NCI-H345 (cell line): ENCODE data around the gene ISOC1.
A peak's percentile ranks its signal among the peaks of the same experiment; 100 is the strongest.

Experiments used
- DNase-seq: peaks from one replicate; lab custom pipeline; 2025; lab: John Stamatoyannopoulos, UW

The ISOC1 gene

DNA sequence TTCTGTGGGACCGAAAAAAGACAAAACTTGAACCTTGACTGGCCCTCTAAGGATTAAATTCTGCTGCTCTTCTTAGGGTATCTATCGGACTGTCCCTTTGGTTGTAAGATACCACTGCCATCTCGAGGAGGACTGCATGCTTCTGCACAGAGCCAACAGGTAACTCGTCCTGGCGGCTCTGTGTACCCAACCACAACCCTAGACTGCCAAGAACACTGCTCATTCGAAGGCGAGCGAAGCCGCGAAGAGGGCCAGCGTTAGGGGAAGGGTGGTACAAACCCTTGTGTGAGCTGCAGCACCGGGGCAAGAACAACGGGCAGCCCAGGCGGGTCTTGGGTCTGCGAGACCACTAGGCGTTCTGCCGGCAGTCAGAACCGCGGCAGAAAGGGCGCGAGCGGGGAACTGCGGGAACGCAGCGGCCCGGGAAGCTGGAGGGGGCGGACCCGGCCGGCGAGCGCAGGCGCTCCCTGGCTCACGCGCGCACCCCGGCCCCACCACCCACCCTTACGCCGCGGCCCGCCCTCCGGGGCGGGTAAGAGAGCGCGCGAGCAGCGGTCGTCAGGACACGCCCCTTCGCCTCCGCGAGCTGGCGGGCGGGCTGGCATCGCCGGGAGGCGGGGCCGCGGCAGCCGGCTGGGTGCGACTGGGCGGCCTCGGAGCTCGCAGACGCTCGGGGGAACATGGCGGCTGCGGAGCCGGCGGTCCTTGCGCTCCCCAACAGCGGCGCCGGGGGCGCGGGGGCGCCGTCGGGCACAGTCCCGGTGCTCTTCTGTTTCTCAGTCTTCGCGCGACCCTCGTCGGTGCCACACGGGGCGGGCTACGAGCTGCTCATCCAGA is at the start of gene ISOC1:
TSS of gene ISOC1 (plus strand) at position 663 of the 837 bp plus-strand sequence. CDS start at position 681, 18 bp downstream.
- peak; percentile 91 for DNase-seq

DNA sequence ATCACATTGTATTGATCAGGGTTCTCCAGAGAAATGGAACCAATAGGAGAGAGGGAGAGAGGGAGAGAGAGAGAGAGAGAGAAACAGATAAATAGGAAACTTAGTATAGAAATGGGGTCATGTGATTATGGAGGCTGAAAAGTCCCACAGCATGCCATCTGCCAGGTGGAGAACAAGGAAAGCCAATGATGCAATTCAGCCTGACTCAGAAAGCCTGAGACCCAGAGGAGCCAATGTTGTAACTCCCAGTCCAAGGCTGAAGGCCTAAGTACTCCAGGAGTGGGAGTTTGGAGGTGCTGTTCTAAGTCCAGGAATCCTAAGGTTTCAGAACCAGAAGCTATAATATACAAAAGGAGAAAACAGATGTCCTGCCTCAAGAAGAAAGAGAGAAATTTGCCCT is 48.4 kb upstream of the ISOC1 start:
- DNase-seq, result no peak

DNA sequence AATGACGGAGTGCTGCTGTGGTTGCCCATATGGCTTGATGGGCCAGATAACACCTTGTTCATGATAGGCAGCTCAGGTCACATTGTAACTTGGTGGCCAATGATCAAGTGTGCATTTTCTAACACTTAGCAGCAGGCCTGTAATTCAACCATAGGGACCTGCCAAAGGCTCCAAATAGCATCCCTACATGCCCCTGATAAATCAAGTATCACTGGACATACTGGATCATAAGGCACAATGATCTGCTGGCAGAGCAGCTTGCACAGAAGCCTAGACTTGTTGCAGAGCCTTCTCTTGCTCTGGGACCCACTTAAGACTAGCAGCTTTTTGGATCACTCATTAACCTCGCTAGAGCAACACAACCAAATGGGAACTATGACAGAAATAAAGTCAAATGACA is 46.0 kb upstream of the ISOC1 start:
- no peak for DNase-seq

DNA sequence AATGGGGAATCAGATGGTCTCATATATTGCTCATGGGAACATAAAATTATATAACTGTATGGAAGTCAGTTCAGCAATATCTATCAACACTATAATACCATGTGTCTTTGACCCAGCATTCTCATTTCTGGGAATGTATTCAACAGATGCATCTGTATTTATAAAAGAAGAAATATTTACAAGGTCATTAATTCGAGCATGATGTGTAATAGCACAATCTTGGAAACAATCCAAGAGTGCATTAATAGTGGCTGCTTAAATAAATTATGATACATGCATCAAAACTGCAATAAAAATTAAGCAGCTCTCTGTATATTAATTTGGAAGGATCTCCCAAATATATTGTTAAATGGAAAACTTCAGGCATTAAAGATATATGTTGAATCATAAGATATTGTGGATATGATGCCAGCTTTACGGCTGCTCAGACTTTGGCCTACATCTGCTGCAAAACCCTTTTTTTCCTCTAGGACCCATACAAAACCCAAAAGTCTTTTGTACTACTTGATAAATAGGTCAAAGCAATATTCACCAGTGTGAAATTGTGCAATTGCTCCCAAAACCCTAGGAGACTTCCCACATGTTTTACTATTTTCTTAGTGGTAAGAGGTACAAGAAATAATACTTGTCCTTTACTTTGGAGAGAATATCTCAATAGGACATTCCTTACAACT is 45.3 kb upstream of the ISOC1 start:
- no peak for DNase-seq

DNA sequence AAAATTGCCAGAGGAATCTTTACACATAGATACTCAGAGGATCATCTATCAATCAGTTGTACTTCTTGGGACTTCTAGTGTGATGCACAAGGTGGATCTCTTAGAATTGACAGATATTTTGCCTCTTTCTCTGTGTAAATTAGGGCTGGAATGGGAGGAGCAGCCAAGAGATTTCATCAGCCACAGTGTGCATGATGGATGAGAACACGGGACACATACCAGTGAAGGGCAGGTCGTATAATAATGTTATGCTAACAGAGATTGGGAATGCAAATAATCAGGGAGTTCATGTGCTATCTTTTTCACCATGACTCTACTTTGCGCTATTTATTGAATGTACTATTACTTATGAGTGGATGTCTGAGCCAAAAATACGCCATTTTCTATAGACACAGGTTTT is 43.3 kb upstream of the ISOC1 start:
- no peak for DNase-seq

DNA sequence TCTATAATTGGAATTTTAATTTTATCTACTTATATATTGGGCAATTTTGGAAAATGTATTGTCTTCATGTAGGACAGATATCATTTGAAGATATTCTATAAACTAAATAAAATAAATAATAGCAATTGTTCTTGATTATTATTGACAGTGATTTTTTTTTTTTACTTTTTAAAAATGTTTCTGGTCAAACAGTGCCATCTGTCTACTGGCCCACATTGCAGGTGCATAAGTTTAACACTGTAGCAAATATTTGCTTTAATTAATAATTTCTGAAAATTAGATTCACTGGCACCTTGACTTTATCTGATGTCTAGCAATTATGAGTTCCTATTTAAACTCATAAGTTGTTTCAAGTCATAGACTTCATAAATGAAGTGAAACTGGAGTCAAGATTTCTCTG is 41.1 kb upstream of the ISOC1 start:
- DNase-seq, result no peak

DNA sequence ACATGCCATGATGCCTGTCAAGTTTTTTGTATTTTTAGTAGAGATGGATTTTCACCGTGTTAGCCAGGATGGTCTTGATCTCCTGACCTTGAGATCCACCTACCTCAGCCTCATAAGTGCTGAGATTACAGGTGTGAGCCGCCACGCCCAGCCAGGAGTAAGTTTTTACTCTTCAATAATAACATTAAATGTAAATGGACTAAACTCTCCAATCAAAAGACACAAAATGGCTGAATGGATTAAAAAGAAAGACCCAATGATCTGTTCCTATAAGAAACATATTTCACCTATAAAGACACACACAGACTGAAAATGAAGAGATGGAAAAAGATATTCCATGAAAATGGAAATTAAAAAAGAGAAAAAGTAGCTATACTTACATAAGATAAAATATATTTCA is 37.2 kb upstream of the ISOC1 start:
- DNase-seq, result no peak

DNA sequence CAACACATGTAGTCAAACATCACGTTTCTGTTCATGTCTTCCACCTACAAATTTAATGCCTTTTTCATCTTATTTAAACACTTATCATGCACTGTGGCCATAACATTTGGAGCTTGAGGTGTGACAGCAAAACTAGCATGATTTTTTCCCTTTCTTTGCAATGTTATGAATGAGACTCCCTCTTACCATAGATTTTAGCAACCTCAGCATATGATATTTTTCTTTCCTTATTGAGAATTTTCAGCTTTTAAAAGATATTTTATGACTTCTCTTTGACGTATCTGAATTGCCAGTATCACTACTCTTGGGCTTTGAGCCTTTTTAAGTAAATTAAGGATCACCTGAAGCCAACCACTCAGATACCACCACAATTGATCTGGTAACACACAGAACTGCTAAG is 32.7 kb upstream of the ISOC1 start:
- DNase-seq, result no peak

DNA sequence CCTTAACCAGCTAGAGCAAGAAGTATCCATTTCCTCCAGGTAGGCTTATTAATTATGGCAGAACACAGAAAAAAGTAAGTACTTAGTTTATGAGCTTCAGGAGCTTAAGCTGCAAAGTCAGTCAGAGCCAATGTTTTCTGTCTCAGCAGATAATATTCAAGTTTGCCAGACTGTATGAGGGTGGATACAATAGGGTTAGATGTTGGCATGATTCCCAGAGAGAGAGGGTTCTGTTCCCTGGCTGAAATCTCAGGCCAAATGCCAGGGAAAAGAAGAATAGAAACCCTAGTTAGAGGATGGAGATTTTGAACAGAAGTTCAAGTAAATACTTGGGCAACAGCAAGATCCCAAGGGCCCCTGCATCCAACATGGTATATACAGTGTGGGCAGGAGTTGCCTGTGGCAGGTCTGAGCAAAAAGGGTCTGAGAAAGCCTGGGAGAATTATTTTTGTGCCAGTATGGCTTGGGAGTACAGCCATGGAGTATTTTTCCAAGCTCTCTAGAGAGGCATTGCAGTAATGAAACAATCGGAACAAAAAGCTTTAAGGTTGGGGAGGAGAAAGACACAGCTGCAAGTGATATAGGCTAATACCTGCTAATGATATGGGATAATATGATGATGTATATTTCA is 31.0 kb upstream of the ISOC1 start:
- peak; percentile 41 for DNase-seq

DNA sequence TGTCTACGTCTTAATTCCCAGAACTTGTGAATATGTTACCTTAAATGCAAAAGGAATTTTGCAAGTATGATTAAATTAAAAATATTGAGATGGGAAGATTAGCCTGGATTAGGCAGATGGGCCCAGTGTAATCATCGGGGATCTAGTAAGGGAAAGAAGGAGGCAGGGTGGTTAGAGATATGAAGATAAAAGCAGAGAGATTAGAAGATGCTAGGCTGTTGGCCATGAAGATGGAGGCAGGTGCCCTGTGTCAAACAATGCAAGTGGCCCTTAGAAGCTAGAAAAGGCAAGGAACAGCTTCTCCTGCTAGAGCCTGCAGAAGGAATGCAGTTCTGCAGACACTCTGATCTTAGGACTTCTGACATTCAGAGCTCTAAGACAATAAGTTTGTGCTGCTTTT is 28.8 kb upstream of the ISOC1 start:
- DNase-seq, result no peak

DNA sequence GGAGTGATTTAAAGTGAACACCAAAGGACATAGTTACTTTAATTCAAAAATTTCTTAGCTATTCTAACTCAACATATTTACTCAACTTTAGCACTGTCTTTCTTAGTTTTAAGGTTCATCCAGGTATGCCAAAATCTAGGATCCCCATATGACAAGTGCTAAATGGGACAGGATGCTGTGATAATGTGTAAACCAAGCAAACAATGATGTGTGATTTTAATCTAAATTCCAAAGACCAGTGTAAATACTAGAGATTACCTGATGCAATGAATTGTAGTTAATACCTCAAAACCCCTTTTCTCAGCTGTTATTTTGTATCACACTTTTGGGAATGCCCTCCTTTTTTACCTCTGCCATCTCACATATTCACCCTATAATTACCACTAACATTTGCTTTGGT is 26.8 kb upstream of the ISOC1 start:
- DNase-seq, result no peak

DNA sequence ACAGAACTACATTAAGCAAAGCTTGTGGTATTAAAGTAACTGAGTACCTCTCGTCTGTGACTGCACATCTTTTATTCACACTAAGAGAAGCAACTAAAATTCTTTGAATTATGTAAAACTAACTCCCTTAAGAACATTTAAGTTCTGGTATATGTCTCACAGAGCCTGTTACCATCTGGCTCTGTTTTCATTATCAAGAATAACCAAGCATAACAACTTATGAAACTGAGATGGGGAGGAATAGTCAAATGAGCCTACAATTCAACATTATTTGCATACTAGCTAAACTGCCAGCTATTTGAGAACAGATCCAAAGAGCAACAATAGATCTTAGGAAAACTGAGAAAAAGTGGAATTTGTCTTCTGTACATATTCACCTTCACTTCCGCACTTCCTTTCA is 25.3 kb upstream of the ISOC1 start:
- no peak for DNase-seq

DNA sequence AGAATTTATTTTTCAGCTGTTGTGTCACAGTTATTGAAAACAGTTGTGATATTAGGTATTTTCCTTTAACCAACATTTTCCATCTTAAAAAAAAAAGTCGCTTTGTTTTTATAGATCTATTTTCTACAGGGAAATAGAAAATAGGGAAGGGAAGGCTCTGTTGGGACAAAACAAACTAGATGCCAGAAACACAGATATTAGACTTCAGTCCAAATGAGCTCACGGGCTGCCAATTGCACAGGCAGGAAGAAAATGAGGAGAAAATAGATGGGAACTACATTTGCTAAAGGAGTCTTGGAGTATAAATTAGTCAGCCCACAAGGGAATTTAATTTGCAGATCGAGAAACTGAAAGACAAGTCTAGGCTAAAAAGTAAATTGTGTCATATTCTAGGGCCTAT is 21.4 kb upstream of the ISOC1 start:
- DNase-seq, result no peak

DNA sequence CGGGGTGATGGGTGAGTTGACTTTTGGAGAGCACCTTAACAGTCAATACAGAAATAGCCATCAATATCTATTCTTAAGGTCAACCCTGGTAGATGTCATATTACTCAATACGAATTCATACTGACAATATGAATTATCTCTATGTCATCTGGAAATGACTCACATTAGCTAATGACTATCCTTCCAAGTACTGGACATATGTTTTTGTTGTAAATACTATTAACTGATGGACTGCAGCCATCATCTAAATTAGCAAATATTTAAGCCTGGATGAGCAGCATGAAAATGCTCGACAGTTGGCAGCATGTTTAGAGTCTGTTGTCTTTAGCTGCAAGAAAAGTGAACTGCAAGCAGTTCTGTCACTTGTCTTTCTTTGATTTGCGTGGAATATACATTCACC is 19.6 kb upstream of the ISOC1 start:
- no peak for DNase-seq

DNA sequence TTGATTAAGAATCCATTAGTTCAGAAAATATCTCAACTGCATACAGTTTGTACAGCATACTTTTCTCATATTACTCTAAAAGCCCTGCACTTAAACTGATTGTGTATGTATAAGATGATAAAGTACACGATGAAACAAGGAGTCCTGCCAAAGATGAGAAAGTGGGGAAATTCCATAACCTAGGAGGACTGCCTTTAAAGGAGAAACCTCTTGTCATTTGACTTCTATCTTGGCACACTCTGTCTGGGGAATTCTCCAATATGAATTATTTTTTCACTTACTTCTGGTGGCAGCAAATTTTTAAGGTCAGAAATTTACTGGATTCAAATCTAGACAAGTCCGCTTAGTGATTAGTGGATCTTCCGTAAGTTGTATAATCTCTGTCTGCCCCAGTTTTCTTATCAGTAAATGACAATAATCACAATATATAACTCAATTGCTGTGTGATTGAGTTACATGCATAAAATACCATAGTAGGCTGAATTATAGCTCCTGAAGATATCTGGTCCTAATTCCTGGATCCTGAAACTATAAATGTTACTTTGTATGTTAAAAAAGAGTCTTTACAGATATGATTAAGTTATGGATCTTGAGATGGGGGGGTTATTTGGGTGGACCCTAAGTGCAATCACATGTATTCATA is 17.0 kb upstream of the ISOC1 start:
- no peak for DNase-seq

DNA sequence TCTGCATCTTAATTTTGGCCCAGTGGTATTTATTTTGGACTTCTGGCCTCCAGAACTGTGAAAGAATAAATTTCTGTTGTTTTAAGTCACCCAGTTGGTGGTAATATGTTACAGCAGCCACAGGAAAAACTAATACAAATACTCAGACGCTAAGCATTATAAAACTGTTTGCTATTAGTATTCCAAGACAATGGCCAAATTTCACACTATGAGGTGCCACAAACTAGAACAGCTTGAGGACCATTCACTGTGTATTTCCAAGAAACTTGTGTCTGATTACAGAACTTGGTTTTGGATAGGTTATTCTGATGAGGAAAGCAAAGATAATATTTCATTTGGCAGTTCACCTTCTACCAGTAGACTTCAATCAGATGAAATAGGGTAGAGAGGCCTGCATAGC is 16.3 kb upstream of the ISOC1 start:
- no peak for DNase-seq

DNA sequence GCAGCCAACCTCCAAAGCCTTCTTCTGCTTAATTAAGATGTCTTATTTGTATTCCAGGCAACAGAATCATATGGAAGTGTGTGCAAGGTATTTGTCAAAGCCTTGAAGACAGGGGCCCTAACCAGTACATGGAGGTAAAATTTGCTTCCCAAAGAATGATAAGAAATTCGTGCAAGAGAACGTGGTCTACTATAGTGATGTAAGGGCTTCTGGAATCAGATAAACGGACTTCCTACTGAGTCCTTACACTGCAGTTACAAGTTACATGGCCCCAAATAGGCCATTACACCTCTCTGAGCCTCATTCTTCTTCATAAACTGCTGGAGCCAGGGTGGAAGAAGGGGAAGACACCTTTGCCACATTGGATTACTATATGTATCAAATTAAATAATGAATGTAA is 15.9 kb upstream of the ISOC1 start:
- DNase-seq, result no peak

DNA sequence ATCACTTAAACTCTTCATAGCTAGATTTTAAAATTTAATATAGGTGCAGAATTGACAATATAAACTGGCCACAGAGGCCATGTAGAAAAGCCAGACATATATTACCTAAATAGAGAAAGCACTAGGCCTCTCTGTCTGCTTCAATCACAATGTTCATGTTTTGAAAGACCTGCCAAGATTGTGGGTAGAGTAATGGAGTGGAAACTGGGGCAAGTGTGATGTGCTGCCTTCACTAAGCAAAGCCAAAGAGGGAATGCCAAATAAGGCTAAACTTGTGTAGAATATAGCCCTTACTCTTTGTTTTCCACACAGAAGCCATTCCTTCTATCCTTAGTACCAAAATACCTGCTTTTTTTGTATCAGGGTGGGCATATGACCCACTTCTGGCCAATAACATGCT is 15.1 kb upstream of the ISOC1 start:
- no peak for DNase-seq

DNA sequence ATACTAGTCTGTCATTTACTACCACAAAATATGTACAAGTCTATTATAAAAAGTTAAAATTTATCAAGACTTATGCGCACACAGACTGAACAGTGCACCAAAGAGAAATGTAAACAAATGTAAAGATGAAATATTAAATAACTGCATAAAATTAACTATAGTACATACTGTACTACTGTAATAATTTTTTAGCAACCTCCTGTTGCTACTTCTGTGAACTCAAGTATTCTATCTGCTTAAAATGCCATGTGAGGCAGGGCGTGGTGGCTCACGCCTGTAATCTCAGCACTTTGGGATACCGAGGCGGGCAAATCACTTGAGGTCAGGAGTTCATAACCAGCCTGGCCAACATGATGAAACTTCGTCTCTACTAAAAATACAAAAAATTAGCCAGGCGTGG is 13.8 kb upstream of the ISOC1 start:
- DNase-seq, result no peak

DNA sequence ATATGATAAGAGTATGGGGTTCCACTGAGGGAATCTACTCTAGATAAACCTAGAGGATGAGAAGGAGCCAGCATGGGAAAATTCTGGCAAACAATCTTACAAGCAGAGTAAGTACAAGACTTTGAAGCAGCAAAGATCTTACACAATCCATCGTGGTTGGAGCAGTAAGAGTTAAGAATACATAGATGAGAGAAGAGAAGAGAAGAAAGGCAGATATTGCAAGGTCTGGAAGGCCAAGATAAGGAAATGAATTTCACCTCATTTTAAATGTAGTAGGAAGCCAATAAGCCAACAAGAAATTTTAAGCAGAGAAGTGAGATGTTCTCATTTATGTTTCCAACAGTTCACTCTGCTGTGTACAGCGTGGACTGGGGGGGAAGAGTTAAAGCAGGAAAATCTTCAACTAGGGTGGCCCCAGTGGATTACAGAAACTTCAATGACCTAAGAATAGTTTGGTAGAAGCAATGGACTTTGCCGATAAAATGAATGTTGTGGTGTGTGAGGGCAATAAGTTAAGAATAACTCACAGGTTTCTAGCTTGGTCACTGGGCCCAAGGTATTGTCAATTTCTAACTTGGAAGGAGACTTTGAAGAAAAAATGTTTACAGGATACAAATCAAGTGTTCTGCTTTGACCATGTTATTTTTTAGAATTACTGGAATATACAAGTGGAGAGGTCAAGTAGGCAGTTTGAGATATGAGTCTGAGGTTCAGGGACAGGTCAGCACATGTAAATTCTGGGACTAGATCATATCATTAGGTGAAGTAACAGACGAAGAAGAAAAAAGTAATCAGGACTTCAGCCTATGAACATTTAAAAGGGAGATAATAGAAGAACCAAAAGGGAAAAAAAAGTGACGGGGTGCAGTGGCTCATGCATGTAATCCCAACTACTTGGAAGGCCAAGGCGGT is 12.1 kb upstream of the ISOC1 start:
- no peak for DNase-seq
